ENCODE results near the gene IFNA7.

DNA sequence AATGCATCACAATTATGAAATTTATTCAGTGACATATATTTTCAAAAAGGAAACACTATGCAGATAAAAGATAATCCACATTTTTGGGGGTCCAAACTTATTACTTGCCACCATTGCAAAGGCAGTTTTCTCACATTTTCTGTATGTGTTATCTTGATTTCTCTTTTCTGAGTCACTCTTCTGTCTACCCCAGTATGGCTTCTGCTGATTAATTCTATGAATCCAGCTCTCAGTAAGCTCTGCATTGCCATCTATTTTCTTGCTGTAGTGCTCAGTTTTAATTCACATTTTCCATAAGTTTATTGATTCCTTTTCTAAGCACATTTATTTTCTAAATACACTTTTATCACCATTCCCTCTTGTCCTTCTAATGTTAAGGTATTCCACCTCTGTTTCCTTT is 3.2 kb upstream of the IFNA7 start:
- TF ChIP-seq, protein P1, sequence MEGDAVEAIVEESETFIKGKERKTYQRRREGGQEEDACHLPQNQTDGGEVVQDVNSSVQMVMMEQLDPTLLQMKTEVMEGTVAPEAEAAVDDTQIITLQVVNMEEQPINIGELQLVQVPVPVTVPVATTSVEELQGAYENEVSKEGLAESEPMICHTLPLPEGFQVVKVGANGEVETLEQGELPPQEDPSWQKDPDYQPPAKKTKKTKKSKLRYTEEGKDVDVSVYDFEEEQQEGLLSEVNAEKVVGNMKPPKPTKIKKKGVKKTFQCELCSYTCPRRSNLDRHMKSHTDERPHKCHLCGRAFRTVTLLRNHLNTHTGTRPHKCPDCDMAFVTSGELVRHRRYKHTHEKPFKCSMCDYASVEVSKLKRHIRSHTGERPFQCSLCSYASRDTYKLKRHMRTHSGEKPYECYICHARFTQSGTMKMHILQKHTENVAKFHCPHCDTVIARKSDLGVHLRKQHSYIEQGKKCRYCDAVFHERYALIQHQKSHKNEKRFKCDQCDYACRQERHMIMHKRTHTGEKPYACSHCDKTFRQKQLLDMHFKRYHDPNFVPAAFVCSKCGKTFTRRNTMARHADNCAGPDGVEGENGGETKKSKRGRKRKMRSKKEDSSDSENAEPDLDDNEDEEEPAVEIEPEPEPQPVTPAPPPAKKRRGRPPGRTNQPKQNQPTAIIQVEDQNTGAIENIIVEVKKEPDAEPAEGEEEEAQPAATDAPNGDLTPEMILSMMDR (IDR thresholded peaks at IDR 0.05; ENCODE audit: borderline replicate concordance, extremely low read depth, low read length, poor library complexity, severe bottlenecking) = no peak
- no peak for TF ChIP-seq EZH2 (IDR thresholded peaks at IDR 0.05; ENCODE audit: borderline replicate concordance, low read depth, low read length, severe bottlenecking)
